Right lung (tissue), 5 donors: ENCODE measurements around the gene CNTNAP4. TPM values are rescaled to one million over a fixed set of nuclear protein-coding genes. Genes with fewer than 3 reads are reported as not detected.

Experiments used
- DNase-seq, 2 donors: peaks; one replicate each; pipeline ENCODE4 v3.0.0-alpha.2; 2013
- polyA plus RNA-seq, 5 donors: library from polyadenylated mRNA; unstranded; fragments of 120-200 nt; gene quantifications; one replicate each; pipeline versions ENCODE4 v1.2.1 to v1.2.3, GENCODE V29; 2013; ENCODE audit warnings: inconsistent platforms in 1 of 5, low replicate concordance in 1 of 5; ENCODE audit not compliant: insufficient read length in 5 of 5, insufficient read depth in 1 of 5

CNTNAP4 gene
- polyA plus RNA-seq, 5 donors: 0.37 to 1.3 (median 0.48) TPM

DNA sequence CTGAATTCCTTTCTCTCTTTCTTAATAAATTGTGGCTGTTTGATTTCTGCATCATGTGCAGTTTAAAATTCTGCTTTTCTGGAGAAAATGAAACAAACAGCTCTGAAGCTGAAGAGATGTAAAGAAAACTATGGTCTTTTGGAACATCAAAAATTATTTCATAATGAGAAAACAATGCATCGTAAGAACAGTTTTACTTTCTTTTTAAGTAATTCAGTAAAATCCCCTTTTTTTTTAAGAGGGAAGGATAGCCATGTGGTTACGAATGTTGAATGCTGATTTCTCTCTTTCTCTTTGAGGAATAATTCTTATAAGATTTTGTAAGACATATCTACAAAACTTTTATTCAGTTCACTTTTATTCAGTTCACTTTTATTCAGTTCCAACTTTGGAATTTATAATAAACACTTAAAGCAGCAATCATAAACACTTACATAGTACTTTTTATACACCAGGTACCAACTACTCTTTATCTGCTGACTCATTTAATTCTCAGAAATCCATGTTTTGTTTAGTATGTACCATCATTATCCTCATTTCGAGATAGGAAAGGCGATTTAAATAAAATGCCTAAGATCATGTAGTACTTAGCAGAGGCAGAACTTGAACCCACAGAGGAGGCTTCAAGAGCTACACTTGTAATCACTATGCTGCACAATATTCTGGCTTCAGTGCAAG, 26.6 kb downstream of the CNTNAP4 start:
- DNase-seq: no peak

DNA sequence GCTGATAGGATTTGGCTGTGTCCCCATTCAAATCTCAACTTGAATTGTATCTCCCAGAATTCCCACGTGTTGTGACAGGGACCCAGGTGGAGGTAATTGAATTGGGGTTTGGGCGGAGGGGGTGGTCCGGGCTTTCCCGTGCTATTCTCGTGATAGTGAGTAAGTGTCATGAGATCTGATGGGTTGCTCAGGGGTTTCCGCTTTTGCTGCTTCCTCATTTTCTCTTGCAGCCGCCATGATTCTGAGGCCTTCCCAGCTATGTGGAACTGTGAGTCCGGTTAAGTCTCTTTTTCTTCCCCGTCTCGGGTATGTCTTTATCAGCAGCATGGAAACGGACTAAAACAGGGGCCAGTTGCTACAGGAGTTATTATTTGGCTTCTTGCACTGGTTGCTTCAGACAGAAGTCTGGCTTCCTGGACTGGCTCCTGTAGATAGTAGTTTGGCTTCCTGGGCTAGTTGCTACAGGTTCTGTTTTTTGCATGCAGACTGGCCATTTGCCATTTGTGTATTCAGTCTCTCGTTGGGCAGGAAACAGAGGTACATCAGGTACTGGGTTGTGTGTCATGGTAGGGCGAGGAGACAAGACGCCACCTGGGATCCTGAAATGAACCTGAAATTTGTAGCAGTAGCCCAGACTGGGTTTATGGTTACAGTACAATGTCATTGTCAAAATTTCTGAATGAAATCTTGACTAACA, 32.6 kb downstream of the CNTNAP4 start:
- DNase-seq: no peak

DNA sequence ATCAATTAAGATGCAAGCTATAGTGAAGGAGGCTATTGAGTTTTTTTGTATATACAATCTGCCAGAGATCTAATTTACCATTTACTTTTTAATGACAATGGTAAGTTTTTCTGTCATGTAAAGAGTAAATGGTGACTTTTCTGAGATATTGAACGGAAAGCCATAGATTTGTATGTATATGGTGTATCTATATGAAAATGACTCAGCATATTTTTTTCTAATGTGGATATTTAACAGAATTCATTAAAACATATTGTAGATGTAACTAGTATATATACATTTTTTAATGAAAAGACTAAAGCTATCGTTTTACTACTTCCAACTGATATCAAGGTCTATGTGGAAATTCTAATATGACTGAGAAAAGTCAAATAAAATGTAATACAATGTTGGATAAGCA, 34.1 kb downstream of the CNTNAP4 start:
- no peak for DNase-seq

DNA sequence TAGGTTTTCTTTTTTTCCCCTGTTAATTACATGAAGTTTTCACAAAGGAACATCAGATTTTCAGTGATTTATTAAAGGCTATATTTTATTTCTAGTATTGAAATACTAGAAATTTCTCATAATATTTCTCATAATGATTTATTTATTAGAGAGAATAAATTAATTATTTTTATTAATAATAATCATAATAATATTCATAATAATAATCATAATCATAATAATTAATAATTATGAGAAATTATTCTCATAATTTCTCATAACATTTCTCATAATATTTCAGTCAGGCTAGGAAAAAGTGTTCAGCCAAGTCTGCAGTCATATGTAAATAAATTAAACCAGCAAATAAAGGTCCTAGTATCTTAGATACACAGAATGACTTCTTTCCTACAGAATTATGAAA, 41.4 kb downstream of the CNTNAP4 start:
- no peak for DNase-seq

DNA sequence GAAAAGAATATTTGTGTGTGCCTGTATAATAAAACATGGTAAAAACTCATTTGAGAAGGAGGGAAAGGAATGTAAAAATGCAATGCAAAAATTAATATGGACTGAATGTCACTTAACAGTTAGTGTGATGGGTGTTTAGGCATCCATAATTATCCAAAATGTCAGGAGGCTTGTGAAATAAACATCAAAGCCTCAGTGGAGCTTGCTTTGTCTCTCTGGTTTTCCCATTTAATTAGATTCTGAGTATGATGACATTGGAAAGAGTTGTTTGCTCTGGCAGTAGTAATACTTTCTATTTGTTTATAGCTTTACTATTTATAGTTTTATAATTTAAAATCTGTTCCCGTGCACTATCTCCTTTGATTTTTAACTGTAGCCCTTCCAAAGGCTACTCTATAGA, 51.9 kb downstream of the CNTNAP4 start:
- DNase-seq: no peak

DNA sequence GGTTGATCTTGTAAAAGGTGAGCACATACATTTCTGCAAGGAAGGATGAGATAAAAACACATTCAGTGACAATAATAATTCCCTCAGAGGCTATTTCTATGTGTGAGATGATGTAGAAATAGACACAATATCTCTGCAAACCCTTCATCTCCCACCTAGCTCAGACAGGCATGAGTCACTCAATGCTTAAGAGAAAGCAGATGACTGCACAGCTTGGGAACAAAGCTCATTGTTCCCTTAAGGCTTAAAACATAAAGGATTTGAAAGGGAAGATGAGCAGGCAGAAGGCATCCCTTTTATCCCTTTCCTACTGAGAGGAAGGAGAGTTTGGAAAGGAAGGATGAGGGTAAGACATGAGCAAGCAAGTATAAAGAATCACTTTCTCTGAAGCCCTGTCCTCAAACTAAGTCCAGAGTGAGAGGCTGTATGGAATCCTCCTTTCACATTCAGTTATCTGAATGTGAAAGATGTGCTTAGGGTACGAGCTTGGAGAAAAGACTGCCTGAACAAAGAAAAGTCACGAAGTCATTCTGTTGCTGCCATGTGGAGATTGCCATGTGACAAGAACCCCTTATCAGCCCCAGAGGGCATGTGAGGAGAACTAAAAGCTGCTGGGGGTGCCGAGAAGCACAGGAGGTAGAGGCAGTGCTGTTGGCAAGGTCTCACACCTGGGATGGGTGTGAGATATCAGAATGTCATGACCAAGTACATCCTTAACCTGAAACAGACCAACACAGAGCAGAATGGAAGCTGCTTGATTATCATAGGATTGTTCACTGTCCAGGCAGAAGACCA, 58.2 kb downstream of the CNTNAP4 start:
- DNase-seq: no peak

DNA sequence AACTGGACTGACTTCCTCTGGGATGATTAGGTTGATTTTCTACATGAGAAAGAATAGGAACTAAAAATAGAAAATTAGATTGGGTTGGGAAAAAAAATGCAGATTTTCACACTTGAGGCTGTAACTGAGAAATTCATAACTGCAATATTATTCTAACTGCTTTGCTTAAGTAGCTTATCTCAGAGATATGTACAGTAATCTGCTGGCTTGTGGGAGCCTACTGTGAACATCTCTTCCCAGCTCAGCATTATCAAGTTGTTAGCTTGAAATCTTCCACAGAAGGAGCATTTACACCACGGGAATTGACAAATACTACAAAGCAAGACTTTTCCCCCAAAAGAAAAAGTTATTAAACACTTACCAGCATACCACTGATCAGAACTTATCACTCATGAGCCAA, 58.9 kb downstream of the CNTNAP4 start:
- DNase-seq: no peak

DNA sequence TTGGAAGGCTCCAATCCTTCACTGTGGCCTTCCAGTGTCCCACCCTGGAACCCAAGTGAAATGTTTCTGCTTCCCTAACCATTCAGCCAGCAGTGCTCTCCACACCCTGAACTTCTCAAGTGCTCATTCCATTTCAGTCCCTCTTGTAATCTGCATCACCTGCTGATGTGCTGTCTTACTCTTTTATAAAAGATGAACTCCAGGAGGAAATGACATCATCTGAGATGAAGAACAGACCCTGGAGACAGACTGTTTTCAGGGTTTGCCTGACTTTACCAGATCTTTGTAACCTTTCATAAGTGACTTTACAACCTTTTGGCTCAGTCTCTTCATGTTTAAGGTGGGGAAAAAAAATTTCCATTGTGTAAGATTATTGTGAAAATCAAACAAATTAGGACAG, 61.3 kb downstream of the CNTNAP4 start:
- DNase-seq: no peak

DNA sequence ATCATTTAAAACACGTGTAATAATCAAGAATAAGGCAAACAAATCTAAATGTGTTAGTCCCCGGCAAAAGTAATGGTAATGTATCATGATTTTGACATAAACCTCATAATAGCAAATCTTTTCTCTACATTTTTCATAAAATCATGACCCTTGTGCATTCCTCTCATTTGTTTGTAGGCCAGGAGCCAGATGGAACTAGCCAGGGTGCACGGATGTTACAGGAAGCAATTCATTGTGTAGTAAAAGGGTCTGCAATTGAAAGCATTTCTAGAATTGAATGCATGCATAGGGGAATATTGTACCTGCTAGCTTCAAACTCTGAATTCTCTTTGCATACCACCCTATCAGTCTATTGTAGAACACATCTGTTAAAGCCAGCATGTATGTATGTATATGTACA, 66.6 kb downstream of the CNTNAP4 start:
- no peak for DNase-seq

DNA sequence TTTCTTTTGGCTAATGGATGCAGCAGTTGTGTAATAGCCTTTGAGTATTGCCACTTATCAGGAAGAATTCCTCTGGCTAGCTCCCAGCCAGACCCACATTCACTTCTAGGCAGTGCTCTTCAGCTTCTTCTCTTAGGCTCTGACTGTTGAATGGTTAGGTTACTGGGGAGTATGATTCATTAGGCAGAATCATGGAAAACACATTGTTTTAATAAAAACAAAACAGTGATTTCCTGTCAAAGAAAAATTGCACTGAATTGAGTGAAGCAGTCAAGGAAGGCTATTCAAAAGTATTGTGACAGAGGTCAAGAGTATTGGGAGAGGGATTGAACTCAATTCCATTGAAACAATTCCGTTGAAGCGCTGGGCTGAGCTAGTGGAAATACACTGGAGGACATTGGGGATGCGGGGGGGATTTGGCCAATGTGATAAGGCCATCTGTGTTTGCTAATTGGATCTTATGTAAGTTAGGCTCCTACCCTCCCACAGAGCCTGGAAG, 68.0 kb downstream of the CNTNAP4 start:
- peak; percentile 66 to 67 for DNase-seq

DNA sequence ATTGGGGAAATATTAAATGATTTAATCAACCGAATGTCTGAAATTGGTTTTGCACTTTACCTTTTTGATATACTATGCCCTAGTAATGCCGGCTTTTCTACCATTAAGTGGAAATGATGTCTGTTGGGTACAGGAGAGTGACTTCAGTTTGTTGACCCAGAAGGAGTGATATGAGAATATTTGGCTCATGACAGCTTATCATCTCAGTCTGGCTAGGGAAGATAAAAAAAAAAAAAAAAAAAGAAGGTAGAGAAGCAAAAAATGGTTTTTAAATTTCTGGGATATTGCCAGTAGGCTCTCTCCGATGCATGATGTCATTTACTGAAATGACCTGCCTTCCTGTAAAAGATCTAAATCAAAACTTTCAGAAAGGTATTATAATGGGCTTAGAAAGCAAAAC, 69.0 kb downstream of the CNTNAP4 start:
- no peak for DNase-seq

DNA sequence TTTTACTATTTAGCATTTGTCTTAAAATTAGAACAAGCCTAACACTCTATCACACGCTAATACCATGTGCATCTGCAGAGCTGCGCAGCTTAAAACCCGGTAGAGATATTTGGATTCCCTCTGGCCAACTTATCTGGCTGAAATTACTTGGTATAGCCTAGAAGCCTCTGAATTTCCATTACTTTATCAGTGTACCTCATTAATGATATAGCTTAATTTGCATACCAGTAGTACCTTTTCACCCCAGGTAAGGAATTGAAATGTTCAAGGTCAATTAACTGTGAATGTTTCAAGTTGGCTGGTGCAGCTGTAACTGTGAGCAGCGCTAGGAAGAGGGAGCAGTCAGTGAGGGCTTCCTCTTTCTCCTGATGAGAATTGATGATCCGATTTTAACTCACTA, 74.2 kb downstream of the CNTNAP4 start:
- DNase-seq: no peak

DNA sequence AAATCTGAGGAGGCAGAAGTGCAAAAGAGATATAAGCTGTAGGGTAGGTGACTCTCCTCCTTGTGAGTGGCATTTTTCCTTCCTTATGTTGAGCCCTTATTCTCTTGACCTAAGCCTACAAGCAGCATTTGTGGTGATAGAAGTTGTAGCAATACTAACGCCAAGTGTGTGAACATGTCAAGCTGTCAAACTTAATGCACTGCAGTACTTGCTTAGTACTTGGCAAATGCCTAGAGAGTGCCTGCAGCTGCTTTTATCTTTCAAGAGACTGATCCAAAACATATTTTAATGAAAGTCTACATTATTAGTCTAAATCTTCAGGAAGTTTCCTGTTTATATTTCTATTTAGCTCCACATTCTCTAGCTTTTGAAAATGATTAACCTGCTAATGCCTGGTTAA, 83.2 kb downstream of the CNTNAP4 start:
- DNase-seq: peak; percentile 43 to 56

DNA sequence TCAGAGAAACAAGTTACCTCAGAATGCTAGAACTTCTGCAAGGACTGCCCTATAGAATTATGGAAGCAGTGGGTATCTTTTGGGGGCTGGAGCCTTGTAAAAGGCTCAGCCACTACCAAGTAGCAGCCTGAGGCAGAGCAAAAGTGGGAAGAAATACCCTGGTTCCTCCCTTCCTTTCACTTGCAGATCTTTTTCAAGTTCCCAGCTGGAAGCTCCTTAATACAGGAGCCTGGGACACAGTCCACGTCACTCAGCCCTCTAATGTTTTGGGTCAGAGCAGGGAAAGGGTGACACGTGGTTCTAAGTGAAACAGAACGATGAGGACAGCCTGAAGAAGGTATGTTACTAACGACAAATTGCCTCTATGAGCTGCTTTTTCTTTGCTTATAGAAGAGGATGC, 93.1 kb downstream of the CNTNAP4 start:
- no peak for DNase-seq

DNA sequence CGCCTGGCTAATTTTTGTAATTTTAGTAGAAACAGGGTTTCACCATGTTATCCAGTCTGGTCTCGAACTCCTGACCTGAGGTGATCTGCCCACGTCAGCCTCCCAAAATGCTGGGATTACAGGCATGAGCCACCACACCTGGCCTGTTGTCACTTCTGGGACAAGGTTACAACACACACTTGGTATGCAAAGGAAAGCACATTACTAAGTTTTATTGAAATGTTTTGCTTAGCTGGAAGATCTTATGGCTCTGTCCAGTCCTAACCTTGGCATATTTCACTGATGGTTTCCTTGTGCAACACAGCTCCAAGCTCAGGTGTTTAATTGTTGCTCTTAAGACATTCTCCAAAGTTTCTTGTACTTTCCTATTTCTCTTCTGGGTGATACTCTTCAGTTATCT, 94.2 kb downstream of the CNTNAP4 start:
- DNase-seq: no peak

DNA sequence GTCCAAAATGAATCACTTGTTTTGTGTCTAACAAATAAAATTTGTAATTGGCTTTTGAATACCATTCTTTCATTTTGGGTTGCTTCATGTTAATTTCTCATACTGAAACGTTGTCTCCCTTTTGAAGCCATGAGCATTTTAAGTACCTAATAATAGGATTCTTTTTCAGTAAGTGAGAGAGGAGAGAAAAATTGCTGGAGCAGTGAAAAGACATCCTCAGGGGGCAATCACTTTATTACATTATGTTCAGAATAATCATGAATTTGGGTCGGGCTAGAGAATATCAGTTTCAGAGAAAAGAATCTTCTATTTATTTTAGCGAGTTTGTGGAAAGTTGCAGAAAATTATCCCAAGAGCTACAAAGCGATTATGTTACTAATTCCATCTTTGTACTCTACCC, 96.8 kb downstream of the CNTNAP4 start:
- DNase-seq: no peak

DNA sequence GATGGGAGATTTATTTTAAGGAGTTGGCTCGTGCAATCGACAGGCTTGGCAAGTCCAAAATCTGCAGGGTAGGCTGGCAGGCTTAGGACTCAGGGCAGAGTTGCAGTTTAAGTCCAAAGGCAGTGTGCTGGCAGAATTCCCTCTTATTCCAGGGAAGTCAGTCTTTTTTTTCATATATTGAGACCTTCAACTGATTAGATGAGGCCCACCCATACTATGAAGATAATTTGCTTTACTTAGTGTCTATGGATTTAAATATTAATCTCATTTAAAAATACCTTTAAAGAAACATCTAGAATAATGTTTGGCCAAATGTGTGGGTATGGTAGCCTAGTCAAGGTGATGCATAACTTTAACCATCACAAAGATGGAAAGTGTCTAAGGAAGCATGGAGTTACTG, 99.8 kb downstream of the CNTNAP4 start:
- no peak for DNase-seq

DNA sequence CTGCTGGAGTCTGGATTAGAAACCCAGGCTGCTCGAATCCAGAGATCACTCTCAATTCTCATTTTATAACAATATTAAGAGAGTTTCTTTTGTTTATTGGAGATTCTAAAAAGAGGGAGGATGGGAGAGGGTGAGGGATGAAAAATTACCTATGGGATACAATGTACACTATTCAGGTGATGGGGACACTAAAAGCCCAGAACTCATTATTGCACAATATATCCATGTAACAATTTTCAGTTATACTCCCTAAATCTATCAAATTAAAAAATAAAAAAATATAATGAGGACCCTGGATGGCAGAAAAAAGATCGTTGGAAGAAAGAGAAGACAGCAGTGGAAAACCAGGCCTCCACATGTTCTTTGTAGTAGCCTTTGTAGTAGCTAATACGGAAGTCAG, 100.8 kb downstream of the CNTNAP4 start:
- DNase-seq: no peak

DNA sequence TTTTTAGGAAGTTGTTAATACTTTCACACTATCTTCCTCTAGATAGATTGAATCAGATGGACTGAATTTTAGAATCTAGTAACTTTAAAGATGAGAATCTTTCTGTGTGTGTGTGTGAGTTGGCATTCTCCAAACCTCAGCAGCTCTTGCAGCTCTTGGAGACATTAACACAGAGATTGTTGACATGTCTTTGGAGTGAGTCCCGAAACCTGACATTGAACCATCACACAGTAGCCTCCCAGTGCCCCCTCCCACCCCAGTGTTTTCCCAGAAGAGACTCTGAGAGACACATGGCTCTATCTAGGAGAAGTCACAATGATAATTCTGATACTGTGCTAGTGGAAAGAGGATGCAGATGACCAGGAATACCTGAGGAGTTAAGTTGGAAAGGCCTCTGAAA, 103.9 kb downstream of the CNTNAP4 start:
- no peak for DNase-seq

DNA sequence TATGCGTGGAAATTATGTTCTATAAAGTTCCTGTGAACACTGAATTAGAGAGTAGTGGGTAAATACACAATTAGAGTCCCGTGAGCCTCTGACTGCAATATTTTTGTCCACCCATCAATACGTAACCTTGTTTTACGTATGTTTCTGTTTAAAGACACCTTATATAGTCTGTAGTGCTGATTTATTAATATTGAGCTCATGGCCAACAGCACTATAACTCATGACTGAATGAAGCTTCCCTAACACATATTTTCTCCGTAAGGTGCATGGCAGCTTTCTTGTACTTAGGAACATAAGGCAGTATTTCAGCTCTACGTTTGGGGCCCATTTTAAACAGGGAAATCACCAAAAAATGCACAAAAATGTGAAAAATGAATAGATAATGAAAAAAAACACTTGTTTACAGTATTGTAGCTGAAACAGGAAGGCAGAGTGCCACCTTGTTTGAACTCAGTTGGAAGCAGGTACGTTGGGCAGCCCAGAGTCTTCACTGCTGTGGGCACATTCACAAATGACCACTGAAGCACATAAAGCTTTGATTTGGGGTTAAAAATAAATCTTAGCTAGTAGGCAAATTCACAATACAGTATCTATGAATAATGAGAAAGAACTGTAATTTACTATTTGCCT, 108.5 kb downstream of the CNTNAP4 start:
- DNase-seq: no peak

DNA sequence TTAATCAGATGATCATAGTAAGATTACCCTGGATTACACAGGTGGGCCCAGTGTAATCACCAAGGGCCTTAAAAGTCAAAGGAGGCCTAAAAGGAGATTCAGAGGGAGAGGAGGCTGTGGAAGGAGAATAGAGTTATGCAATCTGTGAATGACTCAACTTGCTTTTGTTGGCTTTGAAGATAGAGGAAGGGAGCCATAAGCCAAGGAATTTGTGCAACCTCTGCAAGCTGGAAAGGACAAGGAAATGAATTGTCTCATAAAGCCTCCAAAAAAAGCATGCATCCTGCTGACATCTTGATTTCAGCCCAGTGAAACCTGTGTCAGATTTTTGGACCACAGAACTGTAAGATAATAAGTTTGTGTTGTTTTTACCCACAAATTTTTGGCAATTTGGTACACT, 109.6 kb downstream of the CNTNAP4 start:
- no peak for DNase-seq

DNA sequence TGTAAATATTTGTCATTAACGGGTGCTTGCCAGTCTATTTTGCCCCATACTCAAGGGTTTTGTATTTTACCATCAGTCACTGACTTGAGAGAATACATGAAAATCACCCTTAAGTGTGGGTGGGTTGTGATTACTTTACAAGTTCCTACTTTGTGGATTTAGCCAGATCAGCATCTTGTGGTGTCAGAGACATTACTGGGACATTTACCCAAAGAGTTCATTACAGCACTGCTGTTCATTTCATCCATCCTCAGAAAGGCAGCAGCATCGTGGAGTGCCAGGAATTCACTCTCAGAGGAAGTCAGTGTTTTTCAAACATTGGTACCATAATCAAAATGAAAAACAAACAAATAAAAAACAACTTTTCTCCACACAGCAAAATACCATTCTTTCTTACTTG, 110.8 kb downstream of the CNTNAP4 start:
- DNase-seq: no peak
